ENCODE results near the gene CXCL16. TPM values are rescaled to one million over a fixed set of nuclear protein-coding genes. Genes with fewer than 3 reads are reported as not detected.
A peak's percentile ranks its signal among the peaks of the same experiment; 100 is the strongest.

CXCL16 gene
- total and polyA plus RNA-seq, 10 of the 15 experiments (the other 5 are each of a cell fraction or from before 2014, with no cell fraction given): 0.15 to 2.2 (median 0.65) TPM

DNA sequence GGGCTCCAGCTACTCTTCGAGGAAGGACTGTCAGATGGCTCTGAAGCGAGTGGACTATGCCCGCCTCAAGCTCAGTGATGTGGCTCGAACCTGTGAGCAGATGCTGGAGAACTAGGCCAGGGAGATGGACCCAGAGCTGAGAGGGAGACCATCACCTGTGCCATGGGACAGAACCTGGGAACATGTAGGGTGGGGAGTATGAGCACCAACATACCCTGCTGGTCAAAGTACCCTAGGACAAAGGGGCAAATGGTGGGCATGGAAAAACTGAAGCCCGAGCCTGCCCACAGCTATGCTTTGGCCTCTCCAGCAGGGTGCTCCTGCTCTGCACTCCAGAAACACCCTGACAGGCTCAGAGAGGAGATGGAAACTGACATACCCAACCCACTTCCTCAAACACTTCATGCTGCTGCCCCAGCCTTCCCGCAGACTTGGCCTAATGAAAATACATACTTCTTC is 6.6 kb downstream of the CXCL16 start:
- H2AFZ ChIP-seq (ENCODE audit: control insufficient read depth, low read depth, low read length): no peak overlapping the region
- no peak overlapping the region; the same call in 1 of the 2 replicates for H3K9ac ChIP-seq (ENCODE audit: control insufficient read depth, insufficient read depth, low read length)
- SMC1A ChIA-PET (ENCODE audit: uncharacterized antibody, unreplicated experiment): interaction anchor here (0.6 to 1.9 kb wide), 9 partner anchors 22 to 312 kb away, joined by 3 to 11 read pairs (median 3); partner anchors contain the start of gene ARRB2
- no peak overlapping the region for H3K27ac ChIP-seq (ENCODE audit: control insufficient read depth, insufficient read depth)
- CTCF ChIA-PET: interaction anchor here (0.6 to 3.0 kb wide), 14 partner anchors 10 to 697 kb away, joined by 3 to 16 read pairs (median 3); partner anchors contain the start of genes ARRB2, RNF167 and SLC25A11
- in situ Hi-C loops (cut with MboI): no loop called here
- no peak for DNase-seq (ENCODE audit: low read depth, low spot score)
- peak; percentile 71 for ATAC-seq
- no peak overlapping the region for H3K4me3 ChIP-seq
- 0 out of 4 replicates have a peak, but pooled peaks cover 0 to 1% of the 10 kb centered on the region in 2 experiments for H3K27me3 ChIP-seq (replicated peaks in 1 of 2; ENCODE audit: control insufficient read depth in 2 of 2, insufficient read depth in 2 of 2, low read length in 1 of 2)
- POLR2A ChIA-PET: interaction anchor here (0.5 to 1.4 kb wide), 2 partner anchors 29 to 103 kb away, joined by 5 read pairs; partner anchors contain the start of gene PELP1
- WGBS (ENCODE audit: insufficient coverage, insufficient replicate concordance, low lambda C conversion rate, missing lambda C conversion rate): 58% methylated on average over 6 of the region's 6 CpGs
- H3K36me3 ChIP-seq (ENCODE audit: control insufficient read depth in 2 of 2, insufficient read depth in 2 of 2, low read length in 1 of 2): no peaks in the 10 kb centered on the region
- no peaks in the 10 kb centered on the region for H3K9me3 ChIP-seq (replicated peaks; ENCODE audit: control insufficient read depth, insufficient read depth, low read length)
- H4K20me1 ChIP-seq (ENCODE audit: control insufficient read depth, insufficient read depth): no peaks in the 10 kb centered on the region
- intact Hi-C loops (cut with micrococcal nuclease; ENCODE audit: unreplicated experiment): loop anchor here (1.0 to 10.0 kb wide), 3 partner anchors 52 to 169 kb away; partner anchors contain the start of genes CHRNE, GLTPD2 and VMO1
- H3K4me2 ChIP-seq (ENCODE audit: control insufficient read depth, insufficient read depth): peak overlapping the region; percentile 72
- RAD21 ChIA-PET (ENCODE audit: unreplicated experiment): interaction anchor here (1.0 to 1.1 kb wide), 3 partner anchors 21 to 57 kb away, joined by 3 to 8 read pairs (median 3); partner anchors contain the start of gene ARRB2
- FAIRE-seq: no peak
- peaks cover 18% of the 10 kb centered on the region for H3K4me1 ChIP-seq (ENCODE audit: control insufficient read depth, insufficient read depth, low read length)
- peaks cover 4% of the 10 kb centered on the region for H3K79me2 ChIP-seq (ENCODE audit: control insufficient read depth, insufficient read depth, low read length)
- BruUV-seq (replicated peaks): no TSS peak
- TF ChIP-seq MEF2A (IDR thresholded peaks at IDR 0.05; ENCODE audit: insufficient read depth, low read depth, low read length) (no peak), EGR1 (IDR thresholded peaks at IDR 0.05; ENCODE audit: borderline replicate concordance in 1 of 2, low read depth in 2 of 2, low read length in 2 of 2) (no peak), CBX5 (IDR thresholded peaks at IDR 0.05; ENCODE audit: low read depth) (no peak), SPI1 (IDR thresholded peaks at IDR 0.05; ENCODE audit: borderline replicate concordance, insufficient read depth, low read depth, low read length) (peak; percentile 96), KAT2A (conservative IDR thresholded peaks at IDR 0.05; ENCODE audit: control insufficient read depth, low read depth, low read length) (no peak), FOXK2 (IDR thresholded peaks at IDR 0.05) (no peak), SREBF1 (IDR thresholded peaks at IDR 0.05; ENCODE audit: low read length) (no peak), EZH2 (IDR thresholded peaks at IDR 0.05; ENCODE audit: borderline replicate concordance, control insufficient read depth, low read depth, low read length) (no peak), POLR2AphosphoS2 (IDR thresholded peaks at IDR 0.05; ENCODE audit: low read depth, low read length) (no peak), NR2C2 (IDR thresholded peaks at IDR 0.05; ENCODE audit: borderline replicate concordance, control insufficient read depth, insufficient read length, low read depth) (no peak)
- TF ChIP-seq, protein P1, sequence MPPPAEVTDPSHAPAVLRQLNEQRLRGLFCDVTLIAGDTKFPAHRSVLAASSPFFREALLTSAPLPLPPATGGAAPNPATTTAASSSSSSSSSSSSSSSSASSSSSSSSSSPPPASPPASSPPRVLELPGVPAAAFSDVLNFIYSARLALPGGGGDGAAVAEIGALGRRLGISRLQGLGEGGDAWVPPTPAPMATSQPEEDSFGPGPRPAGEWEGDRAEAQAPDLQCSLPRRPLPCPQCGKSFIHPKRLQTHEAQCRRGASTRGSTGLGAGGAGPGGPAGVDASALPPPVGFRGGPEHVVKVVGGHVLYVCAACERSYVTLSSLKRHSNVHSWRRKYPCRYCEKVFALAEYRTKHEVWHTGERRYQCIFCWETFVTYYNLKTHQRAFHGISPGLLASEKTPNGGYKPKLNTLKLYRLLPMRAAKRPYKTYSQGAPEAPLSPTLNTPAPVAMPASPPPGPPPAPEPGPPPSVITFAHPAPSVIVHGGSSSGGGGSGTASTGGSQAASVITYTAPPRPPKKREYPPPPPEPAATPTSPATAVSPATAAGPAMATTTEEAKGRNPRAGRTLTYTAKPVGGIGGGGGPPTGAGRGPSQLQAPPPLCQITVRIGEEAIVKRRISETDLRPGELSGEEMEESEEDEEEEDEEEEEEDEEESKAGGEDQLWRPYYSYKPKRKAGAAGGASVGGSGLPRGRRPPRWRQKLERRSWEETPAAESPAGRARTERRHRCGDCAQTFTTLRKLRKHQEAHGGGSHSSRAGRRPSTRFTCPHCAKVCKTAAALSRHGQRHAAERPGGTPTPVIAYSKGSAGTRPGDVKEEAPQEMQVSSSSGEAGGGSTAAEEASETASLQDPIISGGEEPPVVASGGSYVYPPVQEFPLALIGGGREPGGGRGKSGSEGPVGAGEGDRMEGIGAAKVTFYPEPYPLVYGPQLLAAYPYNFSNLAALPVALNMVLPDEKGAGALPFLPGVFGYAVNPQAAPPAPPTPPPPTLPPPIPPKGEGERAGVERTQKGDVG (CRISPR knock-in tag; IDR thresholded peaks at IDR 0.05): no peak
- TF ChIP-seq, protein P2, sequence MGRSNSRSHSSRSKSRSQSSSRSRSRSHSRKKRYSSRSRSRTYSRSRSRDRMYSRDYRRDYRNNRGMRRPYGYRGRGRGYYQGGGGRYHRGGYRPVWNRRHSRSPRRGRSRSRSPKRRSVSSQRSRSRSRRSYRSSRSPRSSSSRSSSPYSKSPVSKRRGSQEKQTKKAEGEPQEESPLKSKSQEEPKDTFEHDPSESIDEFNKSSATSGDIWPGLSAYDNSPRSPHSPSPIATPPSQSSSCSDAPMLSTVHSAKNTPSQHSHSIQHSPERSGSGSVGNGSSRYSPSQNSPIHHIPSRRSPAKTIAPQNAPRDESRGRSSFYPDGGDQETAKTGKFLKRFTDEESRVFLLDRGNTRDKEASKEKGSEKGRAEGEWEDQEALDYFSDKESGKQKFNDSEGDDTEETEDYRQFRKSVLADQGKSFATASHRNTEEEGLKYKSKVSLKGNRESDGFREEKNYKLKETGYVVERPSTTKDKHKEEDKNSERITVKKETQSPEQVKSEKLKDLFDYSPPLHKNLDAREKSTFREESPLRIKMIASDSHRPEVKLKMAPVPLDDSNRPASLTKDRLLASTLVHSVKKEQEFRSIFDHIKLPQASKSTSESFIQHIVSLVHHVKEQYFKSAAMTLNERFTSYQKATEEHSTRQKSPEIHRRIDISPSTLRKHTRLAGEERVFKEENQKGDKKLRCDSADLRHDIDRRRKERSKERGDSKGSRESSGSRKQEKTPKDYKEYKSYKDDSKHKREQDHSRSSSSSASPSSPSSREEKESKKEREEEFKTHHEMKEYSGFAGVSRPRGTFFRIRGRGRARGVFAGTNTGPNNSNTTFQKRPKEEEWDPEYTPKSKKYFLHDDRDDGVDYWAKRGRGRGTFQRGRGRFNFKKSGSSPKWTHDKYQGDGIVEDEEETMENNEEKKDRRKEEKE (IDR thresholded peaks at IDR 0.05): no peak
- TF ChIP-seq, protein P3, sequence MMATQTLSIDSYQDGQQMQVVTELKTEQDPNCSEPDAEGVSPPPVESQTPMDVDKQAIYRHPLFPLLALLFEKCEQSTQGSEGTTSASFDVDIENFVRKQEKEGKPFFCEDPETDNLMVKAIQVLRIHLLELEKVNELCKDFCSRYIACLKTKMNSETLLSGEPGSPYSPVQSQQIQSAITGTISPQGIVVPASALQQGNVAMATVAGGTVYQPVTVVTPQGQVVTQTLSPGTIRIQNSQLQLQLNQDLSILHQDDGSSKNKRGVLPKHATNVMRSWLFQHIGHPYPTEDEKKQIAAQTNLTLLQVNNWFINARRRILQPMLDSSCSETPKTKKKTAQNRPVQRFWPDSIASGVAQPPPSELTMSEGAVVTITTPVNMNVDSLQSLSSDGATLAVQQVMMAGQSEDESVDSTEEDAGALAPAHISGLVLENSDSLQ (IDR thresholded peaks at IDR 0.05): peak; percentile 67
- TF ChIP-seq, protein P4, sequence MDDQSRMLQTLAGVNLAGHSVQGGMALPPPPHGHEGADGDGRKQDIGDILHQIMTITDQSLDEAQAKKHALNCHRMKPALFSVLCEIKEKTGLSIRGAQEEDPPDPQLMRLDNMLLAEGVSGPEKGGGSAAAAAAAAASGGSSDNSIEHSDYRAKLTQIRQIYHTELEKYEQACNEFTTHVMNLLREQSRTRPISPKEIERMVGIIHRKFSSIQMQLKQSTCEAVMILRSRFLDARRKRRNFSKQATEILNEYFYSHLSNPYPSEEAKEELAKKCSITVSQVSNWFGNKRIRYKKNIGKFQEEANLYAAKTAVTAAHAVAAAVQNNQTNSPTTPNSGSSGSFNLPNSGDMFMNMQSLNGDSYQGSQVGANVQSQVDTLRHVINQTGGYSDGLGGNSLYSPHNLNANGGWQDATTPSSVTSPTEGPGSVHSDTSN (IDR thresholded peaks at IDR 0.05; ENCODE audit: insufficient replicate concordance, low read depth, low read length): no peak

Data from GM12878 (cell line).